HepG2 (cell line): ENCODE data around the gene ST6GALNAC6. TPM values are rescaled to one million over a fixed set of nuclear protein-coding genes. Genes with fewer than 3 reads are reported as not detected.
A peak's percentile ranks its signal among the peaks of the same experiment; 100 is the strongest.

Experiments
- ATF1 ChIP-seq: IDR thresholded peaks from 2 replicates; pipeline ENCODE4 v1.6.1; 2016; ENCODE audit warnings: mild to moderate bottlenecking, control low read depth
- HNF4G ChIP-seq, 2 experiments: sonication (generic) in 1 of 2; formaldehyde crosslinking in 1 of 2; IDR thresholded peaks; 2 replicates each; pipeline versions ENCODE4 v1.4.0 to v1.6.1; 2011 to 2020; ENCODE audit warnings: borderline replicate concordance in 2 of 2, low read depth in 2 of 2, mild to moderate bottlenecking in 2 of 2, low read length in 1 of 2, missing genetic modification reagents in 1 of 2, moderate library complexity in 1 of 2
- HNRNPK ChIP-seq: fragments of 200-400 bp; formaldehyde crosslinking; IDR thresholded peaks from 2 replicates; pipeline ENCODE4 v1.6.1; 2018; ENCODE audit warnings: low read length, low read depth, moderate library complexity, mild to moderate bottlenecking; ENCODE audit not compliant: poor library complexity, severe bottlenecking
- MAFG ChIP-seq: sonication (generic); formaldehyde crosslinking; IDR thresholded peaks from 2 replicates; pipeline ENCODE4 v1.5.1; 2020; ENCODE audit warnings: mild to moderate bottlenecking, missing genetic modification reagents
- NONO ChIP-seq, 2 experiments: fragments of 450-650 bp in 1 of 2; sonication (generic) in 1 of 2; formaldehyde crosslinking in 1 of 2; IDR thresholded peaks in 1 of 2; conservative IDR thresholded peaks in 1 of 2; 2 replicates each; pipeline versions ENCODE4 v1.6.1 to v1.8.0; 2017 to 2022; ENCODE audit warnings: mild to moderate bottlenecking in 1 of 2, missing genetic modification reagents in 1 of 2, moderate library complexity in 1 of 2
- SAP130 ChIP-seq: IDR thresholded peaks from 2 replicates; pipeline ENCODE4 v1.6.1; 2016; ENCODE audit warnings: low read depth
- SMC3 ChIP-seq: IDR thresholded peaks from 2 replicates; pipeline ENCODE4 v1.6.1; 2011; ENCODE audit warnings: low read length, improper control_type of control experiment
- TARDBP ChIP-seq: sonication (generic); formaldehyde crosslinking; IDR thresholded peaks from 2 replicates; pipeline ENCODE4 v1.8.0; 2022; ENCODE audit warnings: mild to moderate bottlenecking, missing genetic modification reagents
- ZHX2 ChIP-seq, 2 experiments: sonication (generic) in 1 of 2; formaldehyde crosslinking in 1 of 2; IDR thresholded peaks; 2 replicates each; pipeline versions ENCODE4 v1.6.1 to v1.9.0; 2014 to 2022; ENCODE audit warnings: antibody characterized with exemption in 1 of 2, borderline replicate concordance in 1 of 2, inconsistent platforms in 1 of 2, low read depth in 1 of 2, missing genetic modification reagents in 1 of 2
- polyA plus RNA-seq, 8 experiments: library from polyadenylated mRNA; depleted of rRNA in 3 of 8; stranded (reverse) in 7 of 8; unstranded in 1 of 8; fragments of >200 nt; fragmentation: Illumina TruSeq in 4 of 8; extraction: Trizol in 4 of 8; gene quantifications; 2 replicates each; pipeline versions ENCODE4 v1.2.1 to v1.2.3, GENCODE V29; 2011 to 2016; ENCODE audit warnings: low read depth in 4 of 8, missing spikeins in 1 of 8, mixed read lengths in 1 of 8; ENCODE audit not compliant: insufficient read depth in 1 of 8
- total RNA-seq, 5 experiments: library from RNA; depleted of rRNA; stranded (reverse); fragments of >200 nt; fragmentation: Illumina TruSeq; extraction: Trizol; gene quantifications; 2 replicates each; pipeline ENCODE4 v1.2.3, GENCODE V29; 2016; ENCODE audit warnings: low read depth in 1 of 5
- TF ChIP-seq, protein P1 (sequence below): sonication (generic); formaldehyde crosslinking; IDR thresholded peaks from 2 replicates; pipeline ENCODE4 v1.9.0; 2021; ENCODE audit warnings: missing genetic modification reagents, borderline replicate concordance
- TF ChIP-seq, protein P2 (sequence below): sonication (generic); formaldehyde crosslinking; IDR thresholded peaks from 2 replicates; pipeline ENCODE4 v1.5.1; 2020; ENCODE audit warnings: missing genetic modification reagents, mild to moderate bottlenecking, borderline replicate concordance
- TF ChIP-seq, protein P3 (sequence below): sonication (generic); formaldehyde crosslinking; IDR thresholded peaks from 2 replicates; pipeline ENCODE4 v1.8.1; 2022; ENCODE audit warnings: low read depth, mild to moderate bottlenecking, missing genetic modification reagents

The ST6GALNAC6 gene
- total and polyA plus RNA-seq, 2 of the 13 experiments (the other 11 are each of a cell fraction or from before 2014, with no cell fraction given), result 18.5 to 65.4 TPM

DNA sequence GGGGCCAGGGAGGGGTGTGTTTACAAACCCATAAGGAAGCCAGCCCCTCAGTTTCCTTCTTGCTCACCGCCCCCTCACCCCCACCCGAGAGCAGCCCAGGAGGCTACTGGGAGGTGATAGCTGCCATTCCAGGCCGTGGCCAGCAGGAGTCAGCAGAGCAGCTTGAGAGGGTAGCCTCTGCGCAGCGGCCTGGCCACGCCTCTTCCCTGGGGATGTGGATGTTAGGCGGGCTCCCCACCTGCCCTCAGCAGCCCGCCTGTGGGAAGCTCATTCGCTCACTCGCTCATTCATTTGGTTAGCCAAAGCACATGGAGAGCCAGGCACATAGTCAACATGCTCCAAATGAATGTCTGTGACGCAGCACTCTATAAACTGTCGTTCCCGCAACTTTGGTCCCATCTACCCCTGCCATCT, 44.3 kb upstream of the ST6GALNAC6 start (continued):
- no peak for TF ChIP-seq ZHX2 (IDR thresholded peaks at IDR 0.05; ENCODE audit: low read depth)
- TF ChIP-seq ZHX2 (CRISPR knock-in tag; IDR thresholded peaks at IDR 0.05; ENCODE audit: borderline replicate concordance), result no peak
- TF ChIP-seq HNRNPK, result no peak
- no peak; the same call in 1 of the 2 replicates for TF ChIP-seq TARDBP (CRISPR knock-in tag)
- TF ChIP-seq ATF1 (CRISPR knock-in tag), result no peak
- TF ChIP-seq SMC3, result peak; percentile 47; the same call in 1 of the 2 replicates
- TF ChIP-seq, protein P1, sequence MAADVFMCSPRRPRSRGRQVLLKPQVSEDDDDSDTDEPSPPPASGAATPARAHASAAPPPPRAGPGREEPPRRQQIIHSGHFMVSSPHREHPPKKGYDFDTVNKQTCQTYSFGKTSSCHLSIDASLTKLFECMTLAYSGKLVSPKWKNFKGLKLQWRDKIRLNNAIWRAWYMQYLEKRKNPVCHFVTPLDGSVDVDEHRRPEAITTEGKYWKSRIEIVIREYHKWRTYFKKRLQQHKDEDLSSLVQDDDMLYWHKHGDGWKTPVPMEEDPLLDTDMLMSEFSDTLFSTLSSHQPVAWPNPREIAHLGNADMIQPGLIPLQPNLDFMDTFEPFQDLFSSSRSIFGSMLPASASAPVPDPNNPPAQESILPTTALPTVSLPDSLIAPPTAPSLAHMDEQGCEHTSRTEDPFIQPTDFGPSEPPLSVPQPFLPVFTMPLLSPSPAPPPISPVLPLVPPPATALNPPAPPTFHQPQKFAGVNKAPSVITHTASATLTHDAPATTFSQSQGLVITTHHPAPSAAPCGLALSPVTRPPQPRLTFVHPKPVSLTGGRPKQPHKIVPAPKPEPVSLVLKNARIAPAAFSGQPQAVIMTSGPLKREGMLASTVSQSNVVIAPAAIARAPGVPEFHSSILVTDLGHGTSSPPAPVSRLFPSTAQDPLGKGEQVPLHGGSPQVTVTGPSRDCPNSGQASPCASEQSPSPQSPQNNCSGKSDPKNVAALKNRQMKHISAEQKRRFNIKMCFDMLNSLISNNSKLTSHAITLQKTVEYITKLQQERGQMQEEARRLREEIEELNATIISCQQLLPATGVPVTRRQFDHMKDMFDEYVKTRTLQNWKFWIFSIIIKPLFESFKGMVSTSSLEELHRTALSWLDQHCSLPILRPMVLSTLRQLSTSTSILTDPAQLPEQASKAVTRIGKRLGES (CRISPR knock-in tag), result no peak
- TF ChIP-seq, protein P2, sequence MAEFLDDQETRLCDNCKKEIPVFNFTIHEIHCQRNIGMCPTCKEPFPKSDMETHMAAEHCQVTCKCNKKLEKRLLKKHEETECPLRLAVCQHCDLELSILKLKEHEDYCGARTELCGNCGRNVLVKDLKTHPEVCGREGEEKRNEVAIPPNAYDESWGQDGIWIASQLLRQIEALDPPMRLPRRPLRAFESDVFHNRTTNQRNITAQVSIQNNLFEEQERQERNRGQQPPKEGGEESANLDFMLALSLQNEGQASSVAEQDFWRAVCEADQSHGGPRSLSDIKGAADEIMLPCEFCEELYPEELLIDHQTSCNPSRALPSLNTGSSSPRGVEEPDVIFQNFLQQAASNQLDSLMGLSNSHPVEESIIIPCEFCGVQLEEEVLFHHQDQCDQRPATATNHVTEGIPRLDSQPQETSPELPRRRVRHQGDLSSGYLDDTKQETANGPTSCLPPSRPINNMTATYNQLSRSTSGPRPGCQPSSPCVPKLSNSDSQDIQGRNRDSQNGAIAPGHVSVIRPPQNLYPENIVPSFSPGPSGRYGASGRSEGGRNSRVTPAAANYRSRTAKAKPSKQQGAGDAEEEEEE (CRISPR knock-in tag), result no peak
- no peak for TF ChIP-seq NONO (IDR thresholded peaks at IDR 0.05)
- TF ChIP-seq NONO (CRISPR knock-in tag; conservative IDR thresholded peaks at IDR 0.05), result no peak
- TF ChIP-seq MAFG, result no peak
- TF ChIP-seq HNF4G (IDR thresholded peaks at IDR 0.05; ENCODE audit: borderline replicate concordance, low read depth, low read length), result no peak
- TF ChIP-seq HNF4G (CRISPR knock-in tag; IDR thresholded peaks at IDR 0.05; ENCODE audit: borderline replicate concordance, low read depth), result no peak
- TF ChIP-seq, protein P3, sequence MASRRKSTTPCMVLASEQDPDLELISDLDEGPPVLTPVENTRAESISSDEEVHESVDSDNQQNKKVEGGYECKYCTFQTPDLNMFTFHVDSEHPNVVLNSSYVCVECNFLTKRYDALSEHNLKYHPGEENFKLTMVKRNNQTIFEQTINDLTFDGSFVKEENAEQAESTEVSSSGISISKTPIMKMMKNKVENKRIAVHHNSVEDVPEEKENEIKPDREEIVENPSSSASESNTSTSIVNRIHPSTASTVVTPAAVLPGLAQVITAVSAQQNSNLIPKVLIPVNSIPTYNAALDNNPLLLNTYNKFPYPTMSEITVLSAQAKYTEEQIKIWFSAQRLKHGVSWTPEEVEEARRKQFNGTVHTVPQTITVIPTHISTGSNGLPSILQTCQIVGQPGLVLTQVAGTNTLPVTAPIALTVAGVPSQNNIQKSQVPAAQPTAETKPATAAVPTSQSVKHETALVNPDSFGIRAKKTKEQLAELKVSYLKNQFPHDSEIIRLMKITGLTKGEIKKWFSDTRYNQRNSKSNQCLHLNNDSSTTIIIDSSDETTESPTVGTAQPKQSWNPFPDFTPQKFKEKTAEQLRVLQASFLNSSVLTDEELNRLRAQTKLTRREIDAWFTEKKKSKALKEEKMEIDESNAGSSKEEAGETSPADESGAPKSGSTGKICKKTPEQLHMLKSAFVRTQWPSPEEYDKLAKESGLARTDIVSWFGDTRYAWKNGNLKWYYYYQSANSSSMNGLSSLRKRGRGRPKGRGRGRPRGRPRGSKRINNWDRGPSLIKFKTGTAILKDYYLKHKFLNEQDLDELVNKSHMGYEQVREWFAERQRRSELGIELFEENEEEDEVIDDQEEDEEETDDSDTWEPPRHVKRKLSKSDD (CRISPR knock-in tag), result 0 out of 2 replicates have a peak, but pooled peaks have one; percentile 38
- TF ChIP-seq SAP130 (CRISPR knock-in tag), result peak; percentile 44; the same call in 1 of the 2 replicates
